ENCODE data around the gene KDM1B. TPM values are rescaled to one million over a fixed set of nuclear protein-coding genes. Genes with fewer than 3 reads are reported as not detected.

Gene KDM1B
- total and polyA plus RNA-seq, 2 donors (not counting 3 experiments of a cell fraction or from before 2014, with no cell fraction given), result 3.0 to 10.8 TPM

- no peaks in the 10 kb centered on the region for H3K79me2 ChIP-seq (ENCODE audit: control insufficient read depth, insufficient read depth, low read length)
- TF ChIP-seq POLR2AphosphoS5 (IDR thresholded peaks at IDR 0.05; ENCODE audit: insufficient read depth, low read depth, low read length) (no peak), JUN (IDR thresholded peaks at IDR 0.05; ENCODE audit: borderline replicate concordance, insufficient read depth, insufficient read length, low read depth) (no peak), GATA2 (IDR thresholded peaks at IDR 0.05; ENCODE audit: insufficient read depth, insufficient read length, low read depth, low read length) (no peak), MYC (IDR thresholded peaks at IDR 0.05; ENCODE audit: low read depth, low read length) (no peak), EZH2 (IDR thresholded peaks at IDR 0.05; ENCODE audit: borderline replicate concordance, low read depth, low read length, severe bottlenecking) (no peak), FOS (IDR thresholded peaks at IDR 0.05; ENCODE audit: borderline replicate concordance, insufficient read depth, low read length) (no peak), POLR2A (IDR thresholded peaks at IDR 0.05; ENCODE audit: low read depth, low read length) (no peak)
- TF ChIP-seq, protein P1, sequence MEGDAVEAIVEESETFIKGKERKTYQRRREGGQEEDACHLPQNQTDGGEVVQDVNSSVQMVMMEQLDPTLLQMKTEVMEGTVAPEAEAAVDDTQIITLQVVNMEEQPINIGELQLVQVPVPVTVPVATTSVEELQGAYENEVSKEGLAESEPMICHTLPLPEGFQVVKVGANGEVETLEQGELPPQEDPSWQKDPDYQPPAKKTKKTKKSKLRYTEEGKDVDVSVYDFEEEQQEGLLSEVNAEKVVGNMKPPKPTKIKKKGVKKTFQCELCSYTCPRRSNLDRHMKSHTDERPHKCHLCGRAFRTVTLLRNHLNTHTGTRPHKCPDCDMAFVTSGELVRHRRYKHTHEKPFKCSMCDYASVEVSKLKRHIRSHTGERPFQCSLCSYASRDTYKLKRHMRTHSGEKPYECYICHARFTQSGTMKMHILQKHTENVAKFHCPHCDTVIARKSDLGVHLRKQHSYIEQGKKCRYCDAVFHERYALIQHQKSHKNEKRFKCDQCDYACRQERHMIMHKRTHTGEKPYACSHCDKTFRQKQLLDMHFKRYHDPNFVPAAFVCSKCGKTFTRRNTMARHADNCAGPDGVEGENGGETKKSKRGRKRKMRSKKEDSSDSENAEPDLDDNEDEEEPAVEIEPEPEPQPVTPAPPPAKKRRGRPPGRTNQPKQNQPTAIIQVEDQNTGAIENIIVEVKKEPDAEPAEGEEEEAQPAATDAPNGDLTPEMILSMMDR (IDR thresholded peaks at IDR 0.05; ENCODE audit: extremely low read depth in 1 of 2, insufficient read depth in 1 of 2, low read depth in 1 of 2, low read length in 2 of 2), result no peak
- TF ChIP-seq, protein P2, sequence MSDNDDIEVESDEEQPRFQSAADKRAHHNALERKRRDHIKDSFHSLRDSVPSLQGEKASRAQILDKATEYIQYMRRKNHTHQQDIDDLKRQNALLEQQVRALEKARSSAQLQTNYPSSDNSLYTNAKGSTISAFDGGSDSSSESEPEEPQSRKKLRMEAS (IDR thresholded peaks at IDR 0.05; ENCODE audit: insufficient read depth, insufficient read length), result no peak
- no peaks in the 10 kb centered on the region for H3K4me1 ChIP-seq (ENCODE audit: control insufficient read depth, extremely low read depth, insufficient read depth, low read length)
- intact Hi-C loops (cut with micrococcal nuclease) (no loop called here), dilution Hi-C loops (cut with MboI; ENCODE audit: extremely low pct_ligation_motif_present, low sequenced_read_pairs) (no loop called here)
- no peak overlapping the region for H3K9ac ChIP-seq (replicated peaks; ENCODE audit: extremely low read depth, insufficient read depth, low read length)
- no peaks in the 10 kb centered on the region for H3K9me3 ChIP-seq (replicated peaks; ENCODE audit: control insufficient read depth, insufficient read depth, low read length)
- no peaks in the 10 kb centered on the region for H3K9me1 ChIP-seq (replicated peaks; ENCODE audit: control insufficient read depth, extremely low read depth, insufficient read depth, low read length)
- H3K4me2 ChIP-seq (ENCODE audit: insufficient read depth, low read length), result no peak overlapping the region
- FAIRE-seq (no peak), DNase-seq (ENCODE audit: low read depth, low spot score) (peak; percentile 7)
- H3K27me3 ChIP-seq (ENCODE audit: control insufficient read depth in 2 of 2, insufficient read depth in 2 of 2, low read length in 2 of 2), result no peaks in the 10 kb centered on the region
- peaks cover 0 to 5% of the 10 kb centered on the region in 2 experiments for H3K36me3 ChIP-seq (ENCODE audit: control insufficient read depth in 2 of 2, extremely low read depth in 1 of 2, insufficient read depth in 2 of 2, low read length in 2 of 2)
- no TSS peak for BruUV-seq (replicated peaks)
- H3K27ac ChIP-seq (ENCODE audit: insufficient read depth, low read depth, low read length), result no peak overlapping the region
- ChIA-PET CTCF (interaction anchor here (0.7 to 1.1 kb wide), 2 partner anchors 9 to 39 kb away, joined by 3 to 4 read pairs; no protein-coding TSS in a partner anchor), POLR2A (no interaction called here)
- H2AFZ ChIP-seq (ENCODE audit: low read depth, low read length), result no peak overlapping the region
- H4K20me1 ChIP-seq (replicated peaks; ENCODE audit: control insufficient read depth, extremely low read depth, insufficient read depth, low read length), result no peaks in the 10 kb centered on the region
- no peak overlapping the region for H3K4me3 ChIP-seq (replicated peaks in 1 of 3; ENCODE audit: insufficient read depth in 1 of 3, low read depth in 1 of 3, low read length in 3 of 3)
Observed at GRCh38 chr6:18219591-18219990, 64.4 kb downstream of the KDM1B start.
